Endothelial cell (in vitro differentiated cells): ENCODE results near the gene SPINT2. TPM values are rescaled to one million over a fixed set of nuclear protein-coding genes. Genes with fewer than 3 reads are reported as not detected.

Experiments used
- DNase-seq: peaks from one replicate; pipeline ENCODE4 v3.0.0; 2021; ENCODE audit warnings: low spot score
- H3K27ac Mint-ChIP-seq: one replicate; pipeline ENCODE4 v1.8.0; 2021; ENCODE audit warnings: mixed read lengths, inconsistent platforms; ENCODE audit not compliant: unreplicated experiment
- H3K27me3 Mint-ChIP-seq: one replicate; pipeline ENCODE4 v1.8.0; 2021; ENCODE audit warnings: mild to moderate bottlenecking, moderate library complexity, mixed read lengths, inconsistent platforms; ENCODE audit not compliant: unreplicated experiment
- H3K36me3 Mint-ChIP-seq: one replicate; pipeline ENCODE4 v1.8.0; 2021; ENCODE audit warnings: mild to moderate bottlenecking, low read depth, mixed read lengths, inconsistent platforms; ENCODE audit not compliant: unreplicated experiment
- H3K4me1 Mint-ChIP-seq: one replicate; pipeline ENCODE4 v1.8.0; 2021; ENCODE audit warnings: mild to moderate bottlenecking, mixed read lengths, inconsistent platforms; ENCODE audit not compliant: unreplicated experiment
- H3K4me3 Mint-ChIP-seq: one replicate; pipeline ENCODE4 v1.8.0; 2021; ENCODE audit warnings: mild to moderate bottlenecking, mixed read lengths, inconsistent platforms; ENCODE audit not compliant: unreplicated experiment
- H3K9me3 Mint-ChIP-seq: one replicate; pipeline ENCODE4 v1.8.0; 2021; ENCODE audit warnings: mixed read lengths, inconsistent platforms; ENCODE audit not compliant: unreplicated experiment
- CTCF ChIP-seq: fragments of 200-600 bp; sonication (generic); IDR thresholded peaks from one replicate; pipeline ENCODE4 v1.5.0; 2021; ENCODE audit warnings: antibody characterized with exemption; ENCODE audit not compliant: unreplicated experiment
- total RNA-seq: library from RNA; stranded (reverse); fragmentation: NEBNext Ultra II Directional; extraction: Animal tissue kit (Norgen Biotek cat#: 25700); gene quantifications from one replicate; pipeline ENCODE4 v1.2.1, GENCODE V29; 2021; ENCODE audit not compliant: unreplicated experiment

Gene SPINT2
- total RNA-seq, 1 donor from 2014 or later = 93.4 TPM

- H3K4me1 Mint-ChIP-seq = peaks cover 4% of the 10 kb centered on the region
- no peak for TF ChIP-seq CTCF
- peaks cover 15% of the 10 kb centered on the region for H3K36me3 Mint-ChIP-seq
- H3K27me3 Mint-ChIP-seq = peaks cover 2% of the 10 kb centered on the region
- no peak overlapping the region for H3K27ac Mint-ChIP-seq
- no peak overlapping the region for H3K4me3 Mint-ChIP-seq
- H3K9me3 Mint-ChIP-seq = no peaks in the 10 kb centered on the region
- no peak for DNase-seq
These were observed 43.8 kb downstream of the SPINT2 start for GRCh38 chr19:38308006-38308766.

- TF ChIP-seq CTCF = no peak
- DNase-seq = no peak
- peaks cover 15% of the 10 kb centered on the region for H3K36me3 Mint-ChIP-seq
- H3K9me3 Mint-ChIP-seq = no peaks in the 10 kb centered on the region
- peaks cover 2% of the 10 kb centered on the region for H3K27me3 Mint-ChIP-seq
- no peak overlapping the region for H3K4me3 Mint-ChIP-seq
- H3K27ac Mint-ChIP-seq = no peak overlapping the region
- no peaks in the 10 kb centered on the region for H3K4me1 Mint-ChIP-seq
These were observed 44.7 kb downstream of the SPINT2 start for GRCh38 chr19:38308926-38309614.

- Mint-ChIP-seq H3K4me3 (no peak overlapping the region), H3K4me1 (no peaks in the 10 kb centered on the region), H3K27me3 (peaks cover 2% of the 10 kb centered on the region), H3K27ac (no peak overlapping the region), H3K36me3 (peaks cover 15% of the 10 kb centered on the region), H3K9me3 (no peaks in the 10 kb centered on the region)
- DNase-seq = no peak
- no peak for TF ChIP-seq CTCF
These were observed 45.4 kb downstream of the SPINT2 start for GRCh38 chr19:38309615-38310278.

GRCh38 chr19:38310279-38310670 lies 45.9 kb downstream of the SPINT2 start:
- peak overlapping the region; percentile 75 for H3K4me3 Mint-ChIP-seq
- H3K9me3 Mint-ChIP-seq = no peaks in the 10 kb centered on the region
- peaks cover 15% of the 10 kb centered on the region for H3K36me3 Mint-ChIP-seq
- DNase-seq = no peak
- peaks cover 2% of the 10 kb centered on the region for H3K27me3 Mint-ChIP-seq
- H3K4me1 Mint-ChIP-seq = no peaks in the 10 kb centered on the region
- TF ChIP-seq CTCF = no peak
- H3K27ac Mint-ChIP-seq = no peak overlapping the region
